ENCODE measurements around the gene SPDYA.

Gene SPDYA

GRCh38 chr2:28766070-28766469 lies 44.6 kb upstream of the SPDYA start:
- no peak overlapping the region for H3K27ac ChIP-seq (ENCODE audit: low read depth, low read length, poor library complexity, severe bottlenecking)
- H3K4me1 ChIP-seq (ENCODE audit: insufficient read depth, low read length, severe bottlenecking): peaks cover 4% of the 10 kb centered on the region
- no peak overlapping the region for H3K4me3 ChIP-seq (ENCODE audit: low read depth, low read length, poor library complexity, severe bottlenecking)
- H3K79me2 ChIP-seq (ENCODE audit: insufficient read depth, low read length): peaks cover 96% of the 10 kb centered on the region
- peaks cover 8% of the 10 kb centered on the region for H3K36me3 ChIP-seq (ENCODE audit: insufficient read depth, low read length)
- no peak overlapping the region for H2AFZ ChIP-seq (ENCODE audit: low read length)
- H4K20me1 ChIP-seq (ENCODE audit: insufficient read depth, low read length): no peaks in the 10 kb centered on the region
- no peak overlapping the region for H3K4me2 ChIP-seq (ENCODE audit: low read length)
- H3F3A ChIP-seq (ENCODE audit: insufficient read depth, low read length): no peaks in the 10 kb centered on the region
- no peaks in the 10 kb centered on the region for H3K27me3 ChIP-seq (ENCODE audit: insufficient read depth, low read length)
- no peaks in the 10 kb centered on the region for H3K9me2 ChIP-seq (ENCODE audit: low read depth, low read length)
- TF ChIP-seq CTCF (IDR thresholded peaks at IDR 0.05; ENCODE audit: low read length) (no peak), EZH2 (IDR thresholded peaks at IDR 0.05; ENCODE audit: borderline replicate concordance, low read length) (no peak)
- no peak overlapping the region for H3K9ac ChIP-seq (ENCODE audit: low read length)
- H3K9me3 ChIP-seq (ENCODE audit: low read length): 0 out of 2 replicates have a peak, but pooled peaks cover 8% of the 10 kb centered on the region

DNA sequence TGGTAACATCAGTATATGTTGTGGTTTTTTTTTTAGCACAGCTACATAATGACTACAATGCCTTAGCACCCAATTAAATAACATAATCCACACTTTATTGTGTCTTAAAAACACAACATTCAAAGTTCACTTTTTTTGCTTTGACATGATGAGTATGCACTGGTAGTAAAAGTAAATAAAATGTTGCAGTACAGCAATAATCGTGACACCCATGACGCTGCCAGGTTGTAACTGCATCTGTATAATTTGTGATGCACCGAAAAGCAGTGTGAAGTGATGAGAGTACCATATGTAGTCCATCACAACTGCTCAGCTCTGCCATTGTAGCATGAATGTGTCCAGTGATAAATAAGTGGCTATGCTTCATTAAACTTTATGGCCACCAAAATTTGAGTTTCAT lies 43.3 kb upstream of the SPDYA start:
- Histone ChIP-seq H3K27ac (ENCODE audit: low read depth, low read length, poor library complexity, severe bottlenecking) (no peak overlapping the region), H3K9me2 (ENCODE audit: low read depth, low read length) (no peaks in the 10 kb centered on the region), H4K20me1 (ENCODE audit: insufficient read depth, low read length) (no peaks in the 10 kb centered on the region), H3K36me3 (ENCODE audit: insufficient read depth, low read length) (no peaks in the 10 kb centered on the region; the same call in 1 of the 2 replicates), H3K4me1 (ENCODE audit: insufficient read depth, low read length, severe bottlenecking) (peaks cover 4% of the 10 kb centered on the region), H3K9me3 (ENCODE audit: low read length) (0 out of 2 replicates have a peak, but pooled peaks cover 8% of the 10 kb centered on the region), H3K4me3 (ENCODE audit: low read depth, low read length, poor library complexity, severe bottlenecking) (no peak overlapping the region), H3F3A (ENCODE audit: insufficient read depth, low read length) (no peaks in the 10 kb centered on the region), H2AFZ (ENCODE audit: low read length) (no peak overlapping the region), H3K79me2 (ENCODE audit: insufficient read depth, low read length) (peaks cover 96% of the 10 kb centered on the region), H3K27me3 (ENCODE audit: insufficient read depth, low read length) (no peaks in the 10 kb centered on the region), H3K4me2 (ENCODE audit: low read length) (no peak overlapping the region), H3K9ac (ENCODE audit: low read length) (no peak overlapping the region)
- no peak for TF ChIP-seq CTCF (IDR thresholded peaks at IDR 0.05; ENCODE audit: low read length)
- no peak for TF ChIP-seq EZH2 (IDR thresholded peaks at IDR 0.05; ENCODE audit: borderline replicate concordance, low read length)

GRCh38 chr2:28768422-28768821 lies 42.2 kb upstream of the SPDYA start:
- no peaks in the 10 kb centered on the region for H3K9me2 ChIP-seq (ENCODE audit: low read depth, low read length)

More at GRCh38 chr2:28768422-28768821, 42.2 kb upstream of the SPDYA start:
- H3K4me3 ChIP-seq (ENCODE audit: low read depth, low read length, poor library complexity, severe bottlenecking): no peak overlapping the region
- no peak overlapping the region for H2AFZ ChIP-seq (ENCODE audit: low read length)
- peaks cover 96% of the 10 kb centered on the region for H3K79me2 ChIP-seq (ENCODE audit: insufficient read depth, low read length)
- H3K27me3 ChIP-seq (ENCODE audit: insufficient read depth, low read length): no peaks in the 10 kb centered on the region
- 0 out of 2 replicates have a peak, but pooled peaks cover 8% of the 10 kb centered on the region for H3K9me3 ChIP-seq (ENCODE audit: low read length)
- H3K36me3 ChIP-seq (ENCODE audit: insufficient read depth, low read length): no peaks in the 10 kb centered on the region; the same call in 1 of the 2 replicates
- TF ChIP-seq EZH2 (IDR thresholded peaks at IDR 0.05; ENCODE audit: borderline replicate concordance, low read length): no peak
- TF ChIP-seq CTCF (IDR thresholded peaks at IDR 0.05; ENCODE audit: low read length): no peak
- no peak overlapping the region for H3K9ac ChIP-seq (ENCODE audit: low read length)
- no peaks in the 10 kb centered on the region for H3F3A ChIP-seq (ENCODE audit: insufficient read depth, low read length)
- peaks cover 4% of the 10 kb centered on the region for H3K4me1 ChIP-seq (ENCODE audit: insufficient read depth, low read length, severe bottlenecking)
- peaks cover 8% of the 10 kb centered on the region; the same call in 1 of the 2 replicates for H4K20me1 ChIP-seq (ENCODE audit: insufficient read depth, low read length)
- no peak overlapping the region for H3K4me2 ChIP-seq (ENCODE audit: low read length)
- no peak overlapping the region for H3K27ac ChIP-seq (ENCODE audit: low read depth, low read length, poor library complexity, severe bottlenecking)
